ENCODE data around the gene LAMA5. TPM values are rescaled to one million over a fixed set of nuclear protein-coding genes. Genes with fewer than 3 reads are reported as not detected.

Gene LAMA5
- total RNA-seq, 1 donor from 2014 or later: 12.1 TPM

DNA sequence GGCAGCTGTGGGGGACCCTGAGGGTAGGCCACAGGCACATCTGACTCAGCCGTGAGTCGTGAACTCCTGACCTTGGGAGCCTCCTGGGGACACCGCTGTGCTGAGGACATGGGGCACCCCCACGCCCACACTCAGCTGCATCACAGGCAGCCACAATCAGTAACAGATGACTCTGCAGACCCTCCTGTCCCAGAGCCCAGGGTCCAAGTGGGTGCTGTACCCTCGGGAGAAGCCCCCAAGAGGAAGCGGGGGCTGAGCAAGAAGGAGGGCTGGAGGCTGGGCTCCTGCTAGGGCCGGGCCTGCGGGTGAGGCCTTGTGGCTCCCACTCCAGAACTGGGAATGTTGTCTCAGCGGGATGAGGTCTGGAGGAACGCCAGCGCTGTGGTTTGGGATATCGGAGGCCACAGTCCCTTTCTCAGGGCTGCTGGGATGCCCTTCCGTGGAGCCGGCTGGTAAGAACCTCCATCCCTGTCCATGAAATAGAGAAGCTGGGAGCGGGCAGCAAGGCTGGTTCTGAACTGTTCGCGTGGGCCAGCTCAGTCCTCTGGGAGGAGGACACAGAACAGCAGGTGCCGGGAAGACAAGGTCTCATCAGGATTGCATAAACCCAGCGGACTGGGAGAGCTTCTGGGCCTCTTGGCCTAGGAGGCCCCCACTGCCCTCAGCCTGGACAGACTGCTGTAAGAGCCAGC lies 3.1 kb upstream of the LAMA5 start:
- peaks cover 18% of the 10 kb centered on the region for H3K4me1 Mint-ChIP-seq
- peaks cover 2% of the 10 kb centered on the region for H3K9me3 Mint-ChIP-seq
- no peak overlapping the region for H3K4me3 Mint-ChIP-seq
- Histone ChIP-seq H3K27me3 (no peaks in the 10 kb centered on the region), H3K9ac (no peak overlapping the region), H3K27ac (no peak overlapping the region), H3K79me2 (ENCODE audit: low read depth) (peaks cover 18% of the 10 kb centered on the region), H3K36me3 (no peaks in the 10 kb centered on the region), H3K4me2 (peak overlapping the region; percentile 95), H2AFZ (replicated peaks) (no peak overlapping the region), H3K9me3 (ENCODE audit: low read depth) (no peaks in the 10 kb centered on the region), H3F3A (ENCODE audit: low read depth) (peaks cover 45% of the 10 kb centered on the region), H3K4me3 (no peak overlapping the region), H3K4me1 (peaks cover 40% of the 10 kb centered on the region), H4K20me1 (ENCODE audit: low read depth) (peaks cover 14% of the 10 kb centered on the region)
- peaks cover 9% of the 10 kb centered on the region for H3K27me3 Mint-ChIP-seq (ENCODE audit: insufficient read depth, low read depth)
- no peak overlapping the region for H3K27ac Mint-ChIP-seq
- no peaks in the 10 kb centered on the region for H3K36me3 Mint-ChIP-seq
- TF ChIP-seq, protein P1, sequence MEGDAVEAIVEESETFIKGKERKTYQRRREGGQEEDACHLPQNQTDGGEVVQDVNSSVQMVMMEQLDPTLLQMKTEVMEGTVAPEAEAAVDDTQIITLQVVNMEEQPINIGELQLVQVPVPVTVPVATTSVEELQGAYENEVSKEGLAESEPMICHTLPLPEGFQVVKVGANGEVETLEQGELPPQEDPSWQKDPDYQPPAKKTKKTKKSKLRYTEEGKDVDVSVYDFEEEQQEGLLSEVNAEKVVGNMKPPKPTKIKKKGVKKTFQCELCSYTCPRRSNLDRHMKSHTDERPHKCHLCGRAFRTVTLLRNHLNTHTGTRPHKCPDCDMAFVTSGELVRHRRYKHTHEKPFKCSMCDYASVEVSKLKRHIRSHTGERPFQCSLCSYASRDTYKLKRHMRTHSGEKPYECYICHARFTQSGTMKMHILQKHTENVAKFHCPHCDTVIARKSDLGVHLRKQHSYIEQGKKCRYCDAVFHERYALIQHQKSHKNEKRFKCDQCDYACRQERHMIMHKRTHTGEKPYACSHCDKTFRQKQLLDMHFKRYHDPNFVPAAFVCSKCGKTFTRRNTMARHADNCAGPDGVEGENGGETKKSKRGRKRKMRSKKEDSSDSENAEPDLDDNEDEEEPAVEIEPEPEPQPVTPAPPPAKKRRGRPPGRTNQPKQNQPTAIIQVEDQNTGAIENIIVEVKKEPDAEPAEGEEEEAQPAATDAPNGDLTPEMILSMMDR (IDR thresholded peaks at IDR 0.05): no peak
- TF ChIP-seq EZH2phosphoT487 (IDR thresholded peaks at IDR 0.05): no peak
- DNase-seq (ENCODE audit: low spot score): no peak

DNA sequence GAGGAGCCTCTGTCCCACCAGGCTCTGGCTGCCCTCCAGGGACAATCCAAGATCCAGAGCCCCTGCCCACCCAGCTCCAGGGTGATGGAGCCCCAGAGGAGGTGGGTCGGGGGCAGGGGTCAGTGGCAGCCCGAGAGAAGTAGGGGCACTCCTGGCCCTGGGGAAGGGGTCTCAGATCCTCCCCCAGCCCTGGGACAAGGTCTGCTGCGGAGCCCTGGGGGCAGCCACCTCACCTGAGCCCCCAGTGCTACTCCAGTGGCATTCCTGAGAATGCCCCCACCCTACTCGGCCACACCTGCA lies 2.7 kb upstream of the LAMA5 start:
- Histone ChIP-seq H3K4me3 (no peak overlapping the region), H3F3A (ENCODE audit: low read depth) (peaks cover 48% of the 10 kb centered on the region), H3K79me2 (ENCODE audit: low read depth) (peaks cover 23% of the 10 kb centered on the region), H3K9ac (no peak overlapping the region), H3K27me3 (no peaks in the 10 kb centered on the region), H3K27ac (no peak overlapping the region), H2AFZ (replicated peaks) (no peak overlapping the region), H3K9me3 (ENCODE audit: low read depth) (no peaks in the 10 kb centered on the region), H3K4me2 (peak overlapping the region; percentile 95), H4K20me1 (ENCODE audit: low read depth) (peaks cover 19% of the 10 kb centered on the region), H3K36me3 (no peaks in the 10 kb centered on the region), H3K4me1 (peaks cover 45% of the 10 kb centered on the region)
- TF ChIP-seq EZH2 (IDR thresholded peaks at IDR 0.05) (no peak), EZH2phosphoT487 (IDR thresholded peaks at IDR 0.05) (no peak)
- TF ChIP-seq, protein P1 (IDR thresholded peaks at IDR 0.05): no peak
- H3K27me3 Mint-ChIP-seq (ENCODE audit: insufficient read depth, low read depth): peaks cover 9% of the 10 kb centered on the region
- no peaks in the 10 kb centered on the region for H3K36me3 Mint-ChIP-seq
- H3K27ac Mint-ChIP-seq: no peak overlapping the region
- peaks cover 21% of the 10 kb centered on the region for H3K4me1 Mint-ChIP-seq
- peaks cover 2% of the 10 kb centered on the region for H3K9me3 Mint-ChIP-seq
- no peak for DNase-seq (ENCODE audit: low spot score)
- H3K4me3 Mint-ChIP-seq: peak overlapping the region; percentile 83

DNA sequence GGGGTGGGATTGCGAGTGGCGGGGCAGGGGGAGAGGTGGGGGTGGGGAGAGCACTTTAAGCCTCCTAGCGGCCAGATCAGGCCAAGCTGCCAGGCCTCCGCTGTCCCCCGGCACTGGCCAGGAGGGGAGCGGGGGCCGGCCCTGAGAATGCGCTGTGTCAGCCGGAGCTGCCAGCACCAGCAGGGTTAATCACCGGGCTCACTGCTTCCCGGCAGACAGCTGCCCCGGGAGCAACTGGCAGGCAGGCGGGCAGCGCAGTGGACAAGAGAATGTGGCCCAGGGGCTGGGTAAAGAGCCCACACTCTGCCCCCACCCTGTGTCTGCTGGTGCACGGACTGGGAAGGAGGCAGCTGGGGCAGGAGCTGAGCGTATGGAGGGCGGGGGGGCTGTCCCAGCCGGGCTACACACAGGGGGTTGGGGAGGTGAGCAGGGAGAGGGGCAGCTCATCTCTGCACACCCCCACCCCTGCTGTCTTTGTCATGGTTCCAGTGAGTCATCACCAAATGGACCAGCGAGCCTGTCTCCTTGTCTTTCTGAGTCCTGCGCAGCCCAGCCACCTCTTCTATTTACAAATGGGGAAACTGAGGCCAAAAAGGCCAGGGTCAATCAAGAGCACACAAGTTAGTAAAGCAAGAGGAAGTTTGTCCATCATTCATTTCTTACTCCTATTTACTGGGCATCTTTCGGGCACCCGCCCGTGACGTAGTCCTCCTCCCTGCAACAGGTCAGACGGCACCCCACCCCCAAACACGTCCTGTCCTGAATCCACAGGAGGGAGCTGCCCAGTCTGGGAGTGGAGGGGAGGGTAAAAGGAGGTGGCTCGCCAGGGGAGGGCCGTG lies 2.1 kb upstream of the LAMA5 start:
- Histone ChIP-seq H3K27me3 (no peaks in the 10 kb centered on the region), H3K9ac (no peak overlapping the region), H3K79me2 (ENCODE audit: low read depth) (peaks cover 28% of the 10 kb centered on the region), H3K9me3 (ENCODE audit: low read depth) (no peaks in the 10 kb centered on the region), H3K4me1 (peaks cover 50% of the 10 kb centered on the region), H3K4me2 (peak overlapping the region; percentile 95), H2AFZ (replicated peaks) (no peak overlapping the region), H3K27ac (peak overlapping the region; percentile 70), H3K4me3 (peak overlapping the region; percentile 98), H4K20me1 (ENCODE audit: low read depth) (peaks cover 25% of the 10 kb centered on the region), H3K36me3 (no peaks in the 10 kb centered on the region), H3F3A (ENCODE audit: low read depth) (peaks cover 54% of the 10 kb centered on the region)
- peak; percentile 95 for DNase-seq (ENCODE audit: low spot score)
- peaks cover 2% of the 10 kb centered on the region for H3K9me3 Mint-ChIP-seq
- H3K4me3 Mint-ChIP-seq: peak overlapping the region; percentile 83
- H3K4me1 Mint-ChIP-seq: peaks cover 18% of the 10 kb centered on the region
- TF ChIP-seq EZH2 (IDR thresholded peaks at IDR 0.05): no peak
- TF ChIP-seq, protein P1 (IDR thresholded peaks at IDR 0.05): peak; percentile 64
- no peaks in the 10 kb centered on the region for H3K36me3 Mint-ChIP-seq
- no peak overlapping the region for H3K27ac Mint-ChIP-seq
- peaks cover 6% of the 10 kb centered on the region for H3K27me3 Mint-ChIP-seq (ENCODE audit: insufficient read depth, low read depth)

All from neural progenitor cell (in vitro differentiated cells).